ENCODE data around the gene RAPGEF4.
"Not testable (repeated sequence)": the region's sequence is repeated elsewhere in the genome, so short reads cannot be mapped to it uniquely, and the experiment has no call there.

Gene RAPGEF4

DNA sequence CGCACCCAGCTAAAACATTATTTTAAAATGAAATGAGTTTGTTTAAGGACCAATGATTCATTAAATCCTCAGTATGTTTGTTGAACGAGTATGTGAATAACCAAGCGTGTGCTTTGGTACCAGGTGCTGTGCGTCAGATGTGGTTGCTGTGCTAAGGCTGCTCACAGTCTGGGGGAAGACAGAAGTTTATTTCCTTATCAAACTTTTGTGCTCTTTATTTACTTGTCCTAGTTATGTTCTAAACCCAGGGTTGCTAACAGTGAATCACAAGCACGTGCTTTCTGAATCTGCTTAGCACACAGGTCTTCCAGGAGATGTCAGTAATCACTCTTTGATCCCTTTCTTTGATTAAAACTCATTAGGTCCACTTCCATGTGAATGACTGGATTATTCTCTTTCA lies 37.0 kb downstream of the RAPGEF4 start:
- H3K36me3 Mint-ChIP-seq, result no peaks in the 10 kb centered on the region
- DNase-seq (no peak), ATAC-seq (replicated peaks) (no peak)
- H3K4me1 Mint-ChIP-seq, result peaks cover 0 to 1% of the 10 kb centered on the region in 2 donors
- peaks cover 1 to 4% of the 10 kb centered on the region in 2 donors for H3K9me3 Mint-ChIP-seq
- H3K27me3 Mint-ChIP-seq, result peaks cover 5 to 8% of the 10 kb centered on the region in 2 donors
- H3K27ac Mint-ChIP-seq, result no peak overlapping the region
- no peak overlapping the region for H3K4me3 Mint-ChIP-seq

DNA sequence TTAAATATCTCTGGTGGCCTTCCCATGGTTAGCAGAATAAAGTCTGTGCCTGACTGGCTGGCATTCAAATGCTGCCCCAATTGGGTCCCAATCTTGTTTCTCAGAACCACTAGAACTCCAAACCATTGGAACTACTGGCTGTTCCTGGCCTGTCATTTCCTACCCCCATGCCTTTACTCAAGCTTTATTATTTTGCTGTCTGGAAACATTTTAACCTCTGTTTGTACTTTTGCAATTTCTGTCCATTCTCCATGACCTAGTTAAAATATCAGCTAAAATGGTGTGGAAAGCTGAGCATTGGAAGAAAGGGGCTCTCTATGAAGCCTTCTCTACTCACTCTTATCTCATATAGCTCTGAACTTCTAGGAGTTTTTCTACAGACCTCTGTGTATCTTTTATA lies 38.7 kb downstream of the RAPGEF4 start:
- DNase-seq (no peak), ATAC-seq (replicated peaks) (no peak)
- H3K9me3 Mint-ChIP-seq, result peaks cover 1 to 4% of the 10 kb centered on the region in 2 donors
- H3K4me3 Mint-ChIP-seq, result no peak overlapping the region
- H3K27me3 Mint-ChIP-seq, result peaks cover 5 to 11% of the 10 kb centered on the region in 2 donors
- H3K27ac Mint-ChIP-seq, result no peak overlapping the region
- no peaks in the 10 kb centered on the region for H3K4me1 Mint-ChIP-seq
- H3K36me3 Mint-ChIP-seq, result no peaks in the 10 kb centered on the region

DNA sequence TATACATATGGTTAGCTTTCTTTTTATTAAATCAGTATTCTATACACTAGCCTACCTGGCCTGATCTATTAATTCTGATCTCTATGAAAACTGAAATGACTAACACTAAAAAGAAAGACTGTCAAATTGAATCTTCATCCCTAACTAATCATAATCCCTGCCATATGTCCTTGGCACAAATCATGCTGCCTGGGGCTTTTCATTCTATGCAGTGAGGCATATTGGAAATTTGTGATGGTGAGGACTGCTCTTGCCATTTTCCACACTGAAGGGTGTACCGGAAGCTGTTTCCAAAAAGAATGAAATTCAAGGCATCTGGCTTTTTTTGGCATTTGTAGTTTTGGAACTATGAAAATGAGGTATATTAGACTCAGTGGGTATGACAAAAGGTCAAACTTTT lies 39.7 kb downstream of the RAPGEF4 start:
- no peaks in the 10 kb centered on the region for H3K36me3 Mint-ChIP-seq
- no peak overlapping the region for H3K27ac Mint-ChIP-seq
- H3K4me3 Mint-ChIP-seq, result no peak overlapping the region
- DNase-seq (no peak), ATAC-seq (replicated peaks) (no peak)
- peaks cover 1 to 4% of the 10 kb centered on the region in 2 donors for H3K9me3 Mint-ChIP-seq
- peaks cover 10 to 13% of the 10 kb centered on the region in 2 donors for H3K27me3 Mint-ChIP-seq
- H3K4me1 Mint-ChIP-seq, result no peaks in the 10 kb centered on the region

DNA sequence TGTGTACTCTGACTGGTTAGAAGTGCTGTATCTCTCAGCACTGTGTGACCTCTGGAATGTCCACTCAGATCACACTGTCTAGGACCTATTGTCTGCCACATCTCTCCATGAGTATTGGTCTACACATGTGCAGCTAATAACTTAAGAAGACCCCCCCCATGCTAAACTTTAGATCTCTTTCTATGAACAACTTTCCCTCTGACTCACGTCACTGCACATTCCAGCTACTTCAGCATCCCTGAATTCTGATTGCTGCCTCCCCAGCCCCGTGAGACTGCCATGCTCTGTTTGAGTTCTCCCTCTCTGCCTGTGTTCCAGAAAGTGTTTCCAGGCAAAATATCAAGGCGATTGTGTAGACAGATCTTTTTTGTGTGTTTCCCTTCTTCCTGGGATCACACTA lies 41.8 kb downstream of the RAPGEF4 start:
- Mint-ChIP-seq H3K27me3 (peaks cover 11 to 13% of the 10 kb centered on the region in 2 donors), H3K9me3 (peaks cover 1 to 4% of the 10 kb centered on the region in 2 donors), H3K27ac (no peak overlapping the region), H3K4me1 (no peaks in the 10 kb centered on the region), H3K36me3 (no peaks in the 10 kb centered on the region), H3K4me3 (no peak overlapping the region)
- ATAC-seq (replicated peaks) (no peak), DNase-seq (no peak)

DNA sequence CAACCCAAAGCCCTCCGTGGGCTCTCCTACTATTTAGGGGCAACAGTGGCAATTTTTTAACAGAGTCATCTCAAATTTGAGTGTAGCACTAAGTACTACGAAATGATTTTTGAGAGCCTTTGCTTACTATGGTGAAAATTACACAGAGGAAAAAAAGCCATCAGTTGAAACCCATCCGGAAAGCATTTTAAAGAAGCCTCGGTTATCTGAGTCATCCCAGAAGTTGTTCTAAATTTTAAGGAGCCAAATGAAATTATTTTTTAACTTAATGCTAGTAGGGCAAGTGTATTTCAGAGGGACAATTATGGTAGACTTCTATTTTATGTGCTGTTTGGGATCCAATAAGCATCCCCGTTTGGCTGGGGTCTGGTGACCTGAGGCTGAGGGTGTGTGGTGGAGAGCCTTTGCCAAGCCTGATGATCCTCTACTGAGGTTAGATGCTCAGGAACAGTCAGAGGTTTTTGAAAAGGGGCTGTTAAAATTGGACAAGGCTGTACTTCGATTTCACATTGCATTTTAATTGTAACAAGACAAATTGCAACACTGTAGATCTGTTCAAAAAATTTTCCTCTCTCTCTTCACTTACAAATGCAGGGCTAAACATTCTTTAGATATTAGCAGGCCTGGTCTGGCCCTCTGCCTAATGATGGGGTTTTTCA lies 47.0 kb downstream of the RAPGEF4 start:
- Mint-ChIP-seq H3K27me3 (peaks cover 10 to 19% of the 10 kb centered on the region in 2 donors), H3K9me3 (no peaks in the 10 kb centered on the region), H3K27ac (no peak overlapping the region), H3K36me3 (no peaks in the 10 kb centered on the region), H3K4me3 (no peak overlapping the region), H3K4me1 (no peaks in the 10 kb centered on the region)
- no peak for DNase-seq
- no peak for ATAC-seq (replicated peaks)

DNA sequence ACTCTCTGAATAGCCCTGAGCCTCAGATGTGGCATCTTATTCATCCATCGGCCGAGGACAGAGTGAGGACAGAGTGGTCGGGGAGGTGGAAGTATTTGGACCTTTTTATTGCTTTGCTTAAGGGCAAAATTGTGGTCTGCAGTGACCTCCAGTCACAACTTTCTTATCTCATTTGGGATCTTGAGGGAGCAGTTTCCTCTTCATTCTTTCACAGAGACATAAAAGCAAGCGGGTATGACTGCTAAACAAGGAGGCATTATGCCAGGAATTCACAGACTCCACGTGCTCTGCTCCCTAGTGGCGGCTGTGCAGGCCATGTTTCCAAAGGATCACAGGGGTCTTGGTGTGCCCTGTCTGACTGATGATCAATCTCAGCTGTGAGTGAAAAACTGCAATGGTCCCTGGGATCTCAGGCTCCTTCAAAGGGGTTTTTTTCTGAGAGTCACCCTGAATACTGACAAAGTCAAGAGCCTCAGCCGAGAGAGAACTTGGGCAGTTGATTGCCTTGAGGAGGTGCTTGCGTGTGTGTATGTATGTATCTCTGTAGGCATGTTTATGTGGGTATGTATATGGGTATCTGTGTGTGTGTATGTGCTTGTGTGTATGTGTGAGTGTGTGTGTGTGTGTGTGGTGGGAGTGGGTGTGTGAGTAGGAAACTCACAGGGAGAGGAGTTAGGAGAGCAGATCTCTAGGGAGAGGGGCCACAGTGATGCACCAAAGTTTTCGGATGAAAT lies 47.7 kb downstream of the RAPGEF4 start:
- no peaks in the 10 kb centered on the region for H3K36me3 Mint-ChIP-seq
- H3K27me3 Mint-ChIP-seq, result peaks cover 10 to 19% of the 10 kb centered on the region in 2 donors
- DNase-seq (no peak), ATAC-seq (replicated peaks) (no peak)
- no peak overlapping the region for H3K27ac Mint-ChIP-seq
- H3K4me3 Mint-ChIP-seq, result no peak overlapping the region
- H3K9me3 Mint-ChIP-seq, result no peaks in the 10 kb centered on the region
- H3K4me1 Mint-ChIP-seq, result no peaks in the 10 kb centered on the region

DNA sequence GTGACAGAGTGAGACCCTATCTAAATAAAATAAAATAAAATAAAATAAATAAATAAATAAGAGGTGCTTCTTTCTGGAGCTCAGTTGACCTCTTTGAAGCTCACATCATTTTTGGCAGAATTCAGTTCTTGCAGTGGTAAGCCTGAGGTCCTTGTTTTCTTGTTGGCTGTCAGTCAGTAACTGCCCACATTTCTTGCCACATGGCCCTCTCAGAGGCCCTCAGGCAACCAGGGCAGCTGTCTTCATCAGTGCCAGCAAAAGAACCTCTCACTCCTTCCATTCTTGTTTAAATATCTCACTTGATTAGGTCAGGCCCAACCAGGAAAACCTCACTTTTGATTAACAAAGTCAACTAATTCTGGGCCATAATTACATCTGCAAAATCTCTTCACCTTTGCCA lies 53.2 kb downstream of the RAPGEF4 start:
- H3K9me3 Mint-ChIP-seq, result no peaks in the 10 kb centered on the region
- DNase-seq (no peak), ATAC-seq (replicated peaks) (no peak)
- peaks cover 0 to under 1% of the 10 kb centered on the region in 2 donors for H3K27me3 Mint-ChIP-seq
- H3K27ac Mint-ChIP-seq, result no peak overlapping the region
- H3K4me3 Mint-ChIP-seq, result no peak overlapping the region
- peaks cover 1 to 4% of the 10 kb centered on the region in 2 donors for H3K4me1 Mint-ChIP-seq
- no peaks in the 10 kb centered on the region for H3K36me3 Mint-ChIP-seq

DNA sequence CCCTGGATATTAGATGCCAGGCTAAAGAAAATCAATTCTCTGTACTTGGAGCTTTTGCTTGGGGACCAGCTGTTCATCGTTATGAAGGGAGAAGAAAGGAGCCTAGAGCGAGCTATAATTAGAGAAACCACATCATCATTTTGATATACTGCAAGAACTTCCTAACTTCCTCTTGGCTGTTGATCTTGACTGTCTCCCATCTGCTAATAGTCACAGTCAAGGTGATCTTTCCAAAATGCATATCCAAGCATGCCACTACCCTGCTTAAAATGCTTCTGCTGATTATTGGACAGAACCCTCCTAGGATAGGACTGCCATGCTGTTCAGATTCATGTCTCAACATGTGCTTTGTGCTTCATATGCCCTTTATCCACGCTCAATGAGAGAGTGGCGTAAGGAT lies 54.8 kb downstream of the RAPGEF4 start:
- no peak for DNase-seq
- Mint-ChIP-seq H3K4me3 (no peak overlapping the region), H3K27me3 (no peaks in the 10 kb centered on the region), H3K27ac (no peak overlapping the region), H3K4me1 (peaks cover 1 to 4% of the 10 kb centered on the region in 2 donors), H3K36me3 (no peaks in the 10 kb centered on the region), H3K9me3 (no peaks in the 10 kb centered on the region)
- ATAC-seq (replicated peaks), result no peak

DNA sequence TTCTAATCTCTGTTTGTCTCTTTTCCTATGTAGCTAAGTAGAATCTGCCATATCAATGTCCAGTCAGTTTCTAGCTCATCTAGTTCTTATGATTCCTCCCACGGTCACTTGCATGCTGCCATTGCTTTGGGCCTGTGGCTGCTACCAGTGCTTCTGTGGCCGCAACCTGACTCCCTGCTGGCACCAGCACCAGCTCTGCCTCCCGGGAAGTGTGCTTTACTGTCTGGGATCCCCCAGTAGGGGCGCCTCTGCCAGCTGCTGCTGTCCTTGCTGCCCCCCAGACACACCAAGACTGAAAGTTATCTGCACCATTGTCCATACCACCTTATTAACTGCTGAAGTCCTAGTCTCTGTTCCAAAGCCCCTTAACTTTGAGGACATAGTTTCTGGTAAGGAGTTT lies 56.3 kb downstream of the RAPGEF4 start:
- no peak for DNase-seq
- H3K27me3 Mint-ChIP-seq, result no peaks in the 10 kb centered on the region
- no peak for ATAC-seq (replicated peaks)
- no peak overlapping the region for H3K27ac Mint-ChIP-seq
- no peaks in the 10 kb centered on the region for H3K9me3 Mint-ChIP-seq
- H3K36me3 Mint-ChIP-seq, result no peaks in the 10 kb centered on the region
- no peak overlapping the region for H3K4me3 Mint-ChIP-seq
- H3K4me1 Mint-ChIP-seq, result peaks cover 1 to 4% of the 10 kb centered on the region in 2 donors

DNA sequence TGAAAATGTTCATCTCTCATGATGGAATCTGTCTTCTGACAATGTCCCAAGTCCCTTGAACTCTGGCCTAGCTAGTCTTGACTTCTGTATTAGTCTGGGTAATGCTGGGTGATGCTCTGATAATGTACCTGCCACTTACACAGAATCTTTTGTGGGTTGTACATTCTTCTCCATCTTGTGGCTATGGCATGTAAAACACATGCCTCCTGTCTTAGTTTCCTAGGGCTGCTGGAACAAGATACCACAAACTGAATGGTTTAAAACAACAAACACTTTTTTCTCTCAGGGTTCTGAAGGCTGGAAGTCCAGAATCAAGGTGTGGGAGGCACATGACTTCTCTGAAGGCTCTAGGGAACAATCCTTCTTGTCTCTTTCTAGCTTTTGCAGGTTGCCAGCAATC lies 57.1 kb downstream of the RAPGEF4 start:
- Mint-ChIP-seq H3K9me3 (no peaks in the 10 kb centered on the region), H3K4me1 (peaks cover 1 to 4% of the 10 kb centered on the region in 2 donors), H3K27me3 (no peaks in the 10 kb centered on the region), H3K27ac (no peak overlapping the region), H3K36me3 (no peaks in the 10 kb centered on the region), H3K4me3 (no peak overlapping the region)
- ATAC-seq (replicated peaks) (no peak), DNase-seq (no peak)

DNA sequence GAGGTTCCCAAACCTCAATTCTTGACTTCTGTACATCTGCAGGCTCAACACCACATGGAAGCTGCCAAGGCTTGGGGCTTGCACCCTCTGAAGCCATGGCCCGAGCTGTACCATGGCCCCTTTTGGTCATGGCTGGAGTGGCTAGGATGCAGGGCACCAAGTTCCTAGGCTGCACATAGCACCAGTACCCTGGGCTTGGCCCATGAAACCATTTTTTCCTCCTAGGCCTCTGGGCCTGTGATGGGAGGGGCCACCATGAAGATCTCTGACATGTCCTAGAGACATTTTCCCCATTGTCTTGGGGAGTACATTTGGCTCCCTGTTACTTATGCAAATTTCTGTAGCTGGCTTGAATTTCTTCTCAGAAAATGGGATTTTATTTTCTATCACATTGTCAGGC lies 67.7 kb downstream of the RAPGEF4 start:
- not testable (repeated sequence) for ATAC-seq (replicated peaks); H3K4me3 Mint-ChIP-seq; H3K27ac Mint-ChIP-seq; DNase-seq; H3K27me3 Mint-ChIP-seq; H3K4me1 Mint-ChIP-seq
- peaks cover 0 to 10% of the 10 kb centered on the region in 2 donors for H3K36me3 Mint-ChIP-seq
- H3K9me3 Mint-ChIP-seq, result peaks cover 15% of the 10 kb centered on the region in 2 donors

DNA sequence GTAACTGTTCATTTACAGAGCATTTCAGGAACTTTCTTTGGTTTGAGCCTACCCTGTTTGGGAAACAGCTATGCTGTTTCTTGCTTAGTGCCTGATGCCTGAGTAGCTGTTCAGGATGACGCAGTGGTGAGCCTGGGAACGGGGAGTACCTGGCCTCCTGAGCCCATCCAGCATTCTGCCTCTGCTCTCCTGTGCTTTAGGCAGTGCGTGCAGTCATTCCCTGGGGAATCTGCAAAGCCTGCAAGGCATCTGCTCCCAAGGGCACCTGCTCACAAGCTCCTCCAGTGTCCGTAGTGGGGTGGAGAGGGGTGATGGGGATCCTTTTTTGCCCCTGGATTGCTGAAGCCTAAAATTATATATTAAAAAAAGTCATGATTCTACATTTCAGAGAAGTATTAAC lies 68.8 kb downstream of the RAPGEF4 start:
- Mint-ChIP-seq H3K9me3 (peaks cover 15% of the 10 kb centered on the region in 2 donors), H3K4me3 (no peak overlapping the region), H3K27me3 (peaks cover 7 to 11% of the 10 kb centered on the region in 2 donors), H3K27ac (no peak overlapping the region), H3K4me1 (no peaks in the 10 kb centered on the region), H3K36me3 (peaks cover 0 to 10% of the 10 kb centered on the region in 2 donors)
- DNase-seq (no peak), ATAC-seq (replicated peaks) (no peak)

DNA sequence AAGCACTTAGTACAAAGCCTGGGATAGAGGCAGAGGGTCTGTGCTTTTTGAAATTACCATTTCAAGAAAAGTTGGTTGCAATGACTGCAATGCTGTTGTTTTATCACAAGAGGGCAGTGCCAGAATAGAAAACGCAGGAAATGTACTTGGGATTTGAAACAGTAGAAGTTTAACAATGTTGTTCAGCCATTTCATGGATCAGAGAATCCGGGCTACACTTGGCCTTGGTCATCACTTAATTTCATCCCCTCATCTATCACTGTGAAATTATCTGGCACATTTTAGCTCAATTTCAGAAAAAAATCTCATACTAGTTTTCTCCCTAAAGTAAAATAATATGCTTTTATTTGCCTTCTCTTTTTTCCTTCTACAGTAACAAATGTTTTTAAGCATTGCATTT lies 70.8 kb downstream of the RAPGEF4 start:
- DNase-seq (no peak), ATAC-seq (replicated peaks) (no peak)
- peaks cover 15% of the 10 kb centered on the region in 2 donors for H3K9me3 Mint-ChIP-seq
- H3K27ac Mint-ChIP-seq, result no peak overlapping the region
- peaks cover 0 to 10% of the 10 kb centered on the region in 2 donors for H3K36me3 Mint-ChIP-seq
- H3K4me3 Mint-ChIP-seq, result no peak overlapping the region
- H3K4me1 Mint-ChIP-seq, result peaks cover 0 to 2% of the 10 kb centered on the region in 2 donors
- H3K27me3 Mint-ChIP-seq, result peaks cover 7 to 12% of the 10 kb centered on the region in 2 donors

DNA sequence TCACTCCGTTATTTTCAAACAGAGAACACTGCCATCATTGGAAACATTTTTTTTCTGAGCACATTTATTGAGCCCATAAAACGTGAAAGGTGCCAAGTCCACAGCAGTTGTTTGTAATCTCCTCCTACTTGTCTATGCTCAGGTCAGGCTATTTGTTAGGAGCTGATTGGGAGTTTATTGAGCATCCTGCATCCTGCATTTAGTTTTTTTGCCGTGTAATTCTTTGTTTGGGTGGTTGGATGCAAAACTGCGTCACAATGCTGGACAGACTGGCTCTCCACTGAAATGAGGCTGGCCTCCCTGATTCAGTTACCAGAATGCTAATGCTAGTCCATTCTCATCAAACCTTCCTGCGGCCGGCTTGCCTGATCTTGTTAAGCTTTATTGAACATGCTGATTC lies 71.4 kb downstream of the RAPGEF4 start:
- peaks cover 11 to 12% of the 10 kb centered on the region in 2 donors for H3K9me3 Mint-ChIP-seq
- H3K4me3 Mint-ChIP-seq, result no peak overlapping the region
- H3K36me3 Mint-ChIP-seq, result peaks cover 0 to 7% of the 10 kb centered on the region in 2 donors
- ATAC-seq (replicated peaks) (no peak), DNase-seq (no peak)
- no peak overlapping the region for H3K27ac Mint-ChIP-seq
- peaks cover 7 to 12% of the 10 kb centered on the region in 2 donors for H3K27me3 Mint-ChIP-seq
- H3K4me1 Mint-ChIP-seq, result peaks cover 0 to 2% of the 10 kb centered on the region in 2 donors

DNA sequence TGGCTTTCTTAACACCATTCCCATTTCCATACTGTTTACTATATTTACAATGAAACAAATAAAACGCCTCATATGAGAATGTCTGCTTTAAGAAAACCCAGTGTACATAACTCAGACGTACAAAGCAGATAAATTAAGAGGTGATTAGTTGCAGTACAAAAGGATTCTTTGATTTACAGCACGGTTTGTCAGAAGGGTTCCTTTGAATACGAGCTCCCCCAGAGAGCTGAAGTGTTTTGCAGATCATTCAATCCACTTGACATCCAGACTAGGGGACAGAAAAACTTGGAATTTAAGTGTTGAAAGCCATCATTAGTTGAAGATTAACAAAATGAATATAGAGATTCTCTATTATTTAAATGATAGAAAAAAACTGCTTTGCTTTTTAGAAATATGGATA lies 72.5 kb downstream of the RAPGEF4 start:
- Mint-ChIP-seq H3K27me3 (peaks cover 7 to 12% of the 10 kb centered on the region in 2 donors), H3K4me3 (no peak overlapping the region), H3K36me3 (peaks cover 0 to 4% of the 10 kb centered on the region in 2 donors), H3K9me3 (peaks cover 1 to 5% of the 10 kb centered on the region in 2 donors), H3K4me1 (peaks cover 0 to 2% of the 10 kb centered on the region in 2 donors), H3K27ac (no peak overlapping the region)
- DNase-seq (no peak), ATAC-seq (replicated peaks) (no peak)

All from stimulated activated naive B cell treated with anti-CD40 and anti-IgM and Interleukin-4, amounts not matched to agents 10 μg/mL and 1 μg/mL and 100 μg/mL, for 72 hours (primary cell).